HepG2 (cell line): ENCODE results near the gene GJC2. TPM values are rescaled to one million over a fixed set of nuclear protein-coding genes. Genes with fewer than 3 reads are reported as not detected.

Source experiments
- ASH2L ChIP-seq: fragments of 300-600, 200-600 bp; sonication (generic); IDR thresholded peaks from 2 replicates; pipeline ENCODE4 v1.7.0; 2017; ENCODE audit warnings: low read depth, mild to moderate bottlenecking, moderate library complexity, mixed read lengths, low read length; ENCODE audit not compliant: insufficient read length
- CBX5 ChIP-seq: sonication (generic); formaldehyde crosslinking; IDR thresholded peaks from 2 replicates; pipeline ENCODE4 v1.4.0; 2020; ENCODE audit warnings: missing genetic modification reagents, borderline replicate concordance
- ELF1 ChIP-seq: sonication (generic); formaldehyde crosslinking; IDR thresholded peaks from 2 replicates; pipeline ENCODE4 v1.4.0; 2020; ENCODE audit warnings: missing genetic modification reagents
- FIP1L1 ChIP-seq: fragments of 200-400 bp; formaldehyde crosslinking; IDR thresholded peaks from 2 replicates; pipeline ENCODE4 v1.6.1; 2018; ENCODE audit warnings: low read depth, mild to moderate bottlenecking, low read length, moderate library complexity, borderline replicate concordance; ENCODE audit not compliant: insufficient read depth
- FLYWCH1 ChIP-seq: sonication (generic); formaldehyde crosslinking; IDR thresholded peaks from 2 replicates; pipeline ENCODE4 v1.8.1; 2023; ENCODE audit warnings: mild to moderate bottlenecking, missing genetic modification reagents
- GFI1 ChIP-seq: sonication (generic); formaldehyde crosslinking; IDR thresholded peaks from 2 replicates; pipeline ENCODE4 v1.5.0; 2020; ENCODE audit warnings: missing genetic modification reagents, mild to moderate bottlenecking, borderline replicate concordance
- HES4 ChIP-seq: sonication (generic); formaldehyde crosslinking; IDR thresholded peaks from 2 replicates; pipeline ENCODE4 v1.9.0; 2021; ENCODE audit warnings: mild to moderate bottlenecking, missing genetic modification reagents, borderline replicate concordance
- HHEX ChIP-seq: IDR thresholded peaks from 2 replicates; pipeline ENCODE4 v1.6.1; 2016; ENCODE audit warnings: control low read depth
- KDM2A ChIP-seq: sonication (generic); formaldehyde crosslinking; IDR thresholded peaks from 2 replicates; pipeline ENCODE4 v1.4.0; 2020; ENCODE audit warnings: low read depth, missing genetic modification reagents, borderline replicate concordance
- KDM5A ChIP-seq: fragments of 200-600 bp; sonication (generic); IDR thresholded peaks from 2 replicates; pipeline ENCODE4 v1.7.0; 2018; ENCODE audit warnings: antibody characterized with exemption, mild to moderate bottlenecking, low read length, borderline replicate concordance
- KLF6 ChIP-seq: IDR thresholded peaks from 2 replicates; pipeline ENCODE4 v1.8.0; 2016; ENCODE audit warnings: missing biosample characterization, missing genetic modification reagents
- MXD4 ChIP-seq: IDR thresholded peaks from 2 replicates; pipeline ENCODE4 v1.6.1; 2016; ENCODE audit warnings: mild to moderate bottlenecking, missing biosample characterization, missing genetic modification reagents
- NFATC3 ChIP-seq: sonication (generic); formaldehyde crosslinking; IDR thresholded peaks from 2 replicates; pipeline ENCODE4 v1.5.1; 2020; ENCODE audit warnings: mild to moderate bottlenecking, missing genetic modification reagents
- REPIN1 ChIP-seq: sonication (generic); formaldehyde crosslinking; IDR thresholded peaks from 2 replicates; pipeline ENCODE4 v1.8.0; 2022; ENCODE audit warnings: missing genetic modification reagents, low read depth, mild to moderate bottlenecking, borderline replicate concordance
- RXRA ChIP-seq: sonication (generic); formaldehyde crosslinking; IDR thresholded peaks from 2 replicates; pipeline ENCODE4 v1.5.1; 2020; ENCODE audit warnings: missing genetic modification reagents
- SKI ChIP-seq: fragments of 450-650 bp; IDR thresholded peaks from one replicate; pipeline ENCODE4 v1.6.1; 2018; ENCODE audit warnings: mild to moderate bottlenecking; ENCODE audit not compliant: partially characterized antibody
- SMAD1 ChIP-seq: sonication (generic); formaldehyde crosslinking; IDR thresholded peaks from 2 replicates; pipeline ENCODE4 v1.4.0; 2020; ENCODE audit warnings: missing genetic modification reagents, low read depth, mild to moderate bottlenecking, borderline replicate concordance
- TAF15 ChIP-seq: fragments of 200-400 bp; formaldehyde crosslinking; IDR thresholded peaks from one replicate; pipeline ENCODE4 v1.6.1; 2018; ENCODE audit warnings: mild to moderate bottlenecking, low read depth, low read length; ENCODE audit not compliant: poor library complexity, severe bottlenecking
- ZBTB25 ChIP-seq: IDR thresholded peaks from 2 replicates; pipeline ENCODE4 v1.6.1; 2018; ENCODE audit warnings: missing genetic modification reagents
- ZNF232 ChIP-seq: sonication (generic); formaldehyde crosslinking; IDR thresholded peaks from 2 replicates; pipeline ENCODE4 v1.4.0; 2020; ENCODE audit warnings: missing genetic modification reagents, borderline replicate concordance
- ZNF253 ChIP-seq: sonication (generic); formaldehyde crosslinking; IDR thresholded peaks from 2 replicates; pipeline ENCODE4 v1.8.0; 2022; ENCODE audit warnings: mild to moderate bottlenecking, missing genetic modification reagents, borderline replicate concordance
- ZNF446 ChIP-seq: sonication (generic); formaldehyde crosslinking; IDR thresholded peaks from 2 replicates; pipeline ENCODE4 v1.5.0; 2020; ENCODE audit warnings: mild to moderate bottlenecking, missing genetic modification reagents
- ZNF530 ChIP-seq: sonication (generic); formaldehyde crosslinking; IDR thresholded peaks from 2 replicates; pipeline ENCODE4 v1.5.0; 2020; ENCODE audit warnings: low read depth, mild to moderate bottlenecking, missing genetic modification reagents
- ZNF7 ChIP-seq: IDR thresholded peaks from 2 replicates; pipeline ENCODE4 v1.6.1; 2016; ENCODE audit warnings: missing biosample characterization, missing genetic modification reagents
- ZNF713 ChIP-seq: sonication (generic); formaldehyde crosslinking; IDR thresholded peaks from 2 replicates; pipeline ENCODE4 v1.4.0; 2020; ENCODE audit warnings: mild to moderate bottlenecking, missing genetic modification reagents
- ZNF737 ChIP-seq: sonication (generic); formaldehyde crosslinking; IDR thresholded peaks from 2 replicates; pipeline ENCODE4 v1.5.0; 2020; ENCODE audit warnings: missing genetic modification reagents, mild to moderate bottlenecking, borderline replicate concordance
- ZNF761 ChIP-seq: sonication (generic); formaldehyde crosslinking; conservative IDR thresholded peaks from 2 replicates; pipeline ENCODE4 v1.4.0; 2020; ENCODE audit warnings: mild to moderate bottlenecking, missing genetic modification reagents
- ZSCAN31 ChIP-seq: sonication (generic); formaldehyde crosslinking; IDR thresholded peaks from 2 replicates; pipeline ENCODE4 v1.5.0; 2020; ENCODE audit warnings: low read depth, mild to moderate bottlenecking, missing genetic modification reagents
- polyA plus RNA-seq, 8 experiments: library from polyadenylated mRNA; depleted of rRNA in 3 of 8; stranded (reverse) in 7 of 8; unstranded in 1 of 8; fragments of >200 nt; fragmentation: Illumina TruSeq in 4 of 8; extraction: Trizol in 4 of 8; gene quantifications; 2 replicates each; pipeline versions ENCODE4 v1.2.1 to v1.2.3, GENCODE V29; 2011 to 2016; ENCODE audit warnings: low read depth in 4 of 8, missing spikeins in 1 of 8, mixed read lengths in 1 of 8; ENCODE audit not compliant: insufficient read depth in 1 of 8
- total RNA-seq, 5 experiments: library from RNA; depleted of rRNA; stranded (reverse); fragments of >200 nt; fragmentation: Illumina TruSeq; extraction: Trizol; gene quantifications; 2 replicates each; pipeline ENCODE4 v1.2.3, GENCODE V29; 2016; ENCODE audit warnings: low read depth in 1 of 5
- TF ChIP-seq, protein P1 (sequence below): sonication (generic); formaldehyde crosslinking; conservative IDR thresholded peaks from 2 replicates; pipeline ENCODE4 v1.8.0; 2022; ENCODE audit warnings: low read depth, missing genetic modification reagents

Gene GJC2
- total and polyA plus RNA-seq, 2 of the 13 experiments (the other 11 are each of a cell fraction or from before 2014, with no cell fraction given), result 1.6 to 3.8 TPM

GRCh38 chr1:228165372-228166169 lies 15.8 kb downstream of the GJC2 start, which contains the start of gene IBA57 (continued):
- TF ChIP-seq SKI (peak; percentile 45), MXD4 (CRISPR knock-in tag) (0 out of 2 replicates have a peak, but pooled peaks have one; percentile 11), ZNF232 (CRISPR knock-in tag) (no peak), NFATC3 (CRISPR knock-in tag) (no peak), ZNF737 (CRISPR knock-in tag) (no peak), GFI1 (CRISPR knock-in tag) (peak; percentile 72; the same call in 1 of the 2 replicates), ZNF713 (CRISPR knock-in tag) (0 out of 2 replicates have a peak, but pooled peaks have one; percentile 16), ZNF253 (peak; percentile 78; the same call in 1 of the 2 replicates), FIP1L1 (no peak), ZBTB25 (peak; percentile 79), HES4 (no peak; the same call in 1 of the 2 replicates), KLF6 (peak; percentile 77; the same call in 1 of the 2 replicates), ZNF761 (peak; percentile 66; the same call in 1 of the 2 replicates), ZSCAN31 (CRISPR knock-in tag) (no peak), SMAD1 (CRISPR knock-in tag) (peak; percentile 95; the same call in 1 of the 2 replicates), TAF15 (peak; percentile 64), ZNF7 (CRISPR knock-in tag) (no peak), ZNF530 (CRISPR knock-in tag) (no peak), RXRA (CRISPR knock-in tag) (no peak), ASH2L (peak; percentile 85), FLYWCH1 (CRISPR knock-in tag) (no peak), KDM5A (peak; percentile 60; the same call in 1 of the 2 replicates), ELF1 (CRISPR knock-in tag) (peak; percentile 92), HHEX (CRISPR knock-in tag) (no peak), ZNF446 (no peak), REPIN1 (CRISPR knock-in tag) (peak; percentile 46; the same call in 1 of the 2 replicates), KDM2A (CRISPR knock-in tag) (peak; percentile 90; the same call in 1 of the 2 replicates), CBX5 (no peak)
- TF ChIP-seq, protein P1, sequence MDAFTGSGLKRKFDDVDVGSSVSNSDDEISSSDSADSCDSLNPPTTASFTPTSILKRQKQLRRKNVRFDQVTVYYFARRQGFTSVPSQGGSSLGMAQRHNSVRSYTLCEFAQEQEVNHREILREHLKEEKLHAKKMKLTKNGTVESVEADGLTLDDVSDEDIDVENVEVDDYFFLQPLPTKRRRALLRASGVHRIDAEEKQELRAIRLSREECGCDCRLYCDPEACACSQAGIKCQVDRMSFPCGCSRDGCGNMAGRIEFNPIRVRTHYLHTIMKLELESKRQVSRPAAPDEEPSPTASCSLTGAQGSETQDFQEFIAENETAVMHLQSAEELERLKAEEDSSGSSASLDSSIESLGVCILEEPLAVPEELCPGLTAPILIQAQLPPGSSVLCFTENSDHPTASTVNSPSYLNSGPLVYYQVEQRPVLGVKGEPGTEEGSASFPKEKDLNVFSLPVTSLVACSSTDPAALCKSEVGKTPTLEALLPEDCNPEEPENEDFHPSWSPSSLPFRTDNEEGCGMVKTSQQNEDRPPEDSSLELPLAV, result no peak
